ENCODE results near the gene LRRN2.

The LRRN2 gene

DNA sequence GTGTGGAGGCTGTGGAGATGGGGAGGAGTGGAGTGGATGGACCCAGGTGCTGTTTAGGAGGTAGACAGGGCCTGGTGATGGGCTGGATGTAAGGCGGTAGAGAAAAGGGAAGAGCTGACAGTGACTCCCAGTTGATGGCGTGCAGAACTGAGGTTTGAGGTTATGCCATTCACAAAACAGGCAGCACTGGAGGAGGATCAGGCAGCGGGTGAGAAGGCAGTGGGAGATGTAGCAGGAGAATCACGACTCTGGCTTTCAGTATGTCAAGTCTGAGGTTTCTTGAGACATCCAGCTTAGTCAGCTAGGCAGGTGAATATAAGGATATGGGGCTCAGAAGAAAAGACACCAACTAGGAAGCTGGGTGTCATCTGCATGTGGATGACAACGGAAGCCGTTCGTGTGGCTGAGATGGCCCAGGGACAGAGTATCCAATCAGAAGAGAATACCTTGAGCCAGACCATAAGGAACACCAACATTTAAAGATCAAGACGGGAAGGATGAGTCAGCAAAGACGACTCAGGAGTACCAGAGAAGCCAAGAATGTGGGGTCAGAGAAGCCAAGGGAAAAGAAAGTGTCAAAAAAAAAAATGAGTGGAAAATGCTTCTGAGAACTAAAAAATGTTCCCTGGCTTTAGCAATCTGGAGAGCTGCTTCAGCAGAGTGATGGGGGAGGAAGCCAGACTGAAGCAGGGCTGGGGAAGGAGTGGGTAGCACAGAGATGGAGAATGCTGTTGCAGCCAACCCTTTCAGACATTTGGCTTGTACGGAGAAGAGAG is 15.2 kb downstream of the LRRN2 start:
- H3K27me3 ChIP-seq (ENCODE audit: insufficient read depth, low read depth, severe bottlenecking) = no peaks in the 10 kb centered on the region
- TF ChIP-seq, protein P1, sequence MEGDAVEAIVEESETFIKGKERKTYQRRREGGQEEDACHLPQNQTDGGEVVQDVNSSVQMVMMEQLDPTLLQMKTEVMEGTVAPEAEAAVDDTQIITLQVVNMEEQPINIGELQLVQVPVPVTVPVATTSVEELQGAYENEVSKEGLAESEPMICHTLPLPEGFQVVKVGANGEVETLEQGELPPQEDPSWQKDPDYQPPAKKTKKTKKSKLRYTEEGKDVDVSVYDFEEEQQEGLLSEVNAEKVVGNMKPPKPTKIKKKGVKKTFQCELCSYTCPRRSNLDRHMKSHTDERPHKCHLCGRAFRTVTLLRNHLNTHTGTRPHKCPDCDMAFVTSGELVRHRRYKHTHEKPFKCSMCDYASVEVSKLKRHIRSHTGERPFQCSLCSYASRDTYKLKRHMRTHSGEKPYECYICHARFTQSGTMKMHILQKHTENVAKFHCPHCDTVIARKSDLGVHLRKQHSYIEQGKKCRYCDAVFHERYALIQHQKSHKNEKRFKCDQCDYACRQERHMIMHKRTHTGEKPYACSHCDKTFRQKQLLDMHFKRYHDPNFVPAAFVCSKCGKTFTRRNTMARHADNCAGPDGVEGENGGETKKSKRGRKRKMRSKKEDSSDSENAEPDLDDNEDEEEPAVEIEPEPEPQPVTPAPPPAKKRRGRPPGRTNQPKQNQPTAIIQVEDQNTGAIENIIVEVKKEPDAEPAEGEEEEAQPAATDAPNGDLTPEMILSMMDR (IDR thresholded peaks at IDR 0.05; ENCODE audit: low read depth, low read length) = no peak
- no peak for DNase-seq
- H3K4me3 ChIP-seq (ENCODE audit: low read depth, low read length) = no peak overlapping the region
- no peaks in the 10 kb centered on the region for H3K9me3 ChIP-seq (ENCODE audit: severe bottlenecking)
- H3K27ac ChIP-seq = no peak overlapping the region
- peaks cover 22% of the 10 kb centered on the region for H3K36me3 ChIP-seq

DNA sequence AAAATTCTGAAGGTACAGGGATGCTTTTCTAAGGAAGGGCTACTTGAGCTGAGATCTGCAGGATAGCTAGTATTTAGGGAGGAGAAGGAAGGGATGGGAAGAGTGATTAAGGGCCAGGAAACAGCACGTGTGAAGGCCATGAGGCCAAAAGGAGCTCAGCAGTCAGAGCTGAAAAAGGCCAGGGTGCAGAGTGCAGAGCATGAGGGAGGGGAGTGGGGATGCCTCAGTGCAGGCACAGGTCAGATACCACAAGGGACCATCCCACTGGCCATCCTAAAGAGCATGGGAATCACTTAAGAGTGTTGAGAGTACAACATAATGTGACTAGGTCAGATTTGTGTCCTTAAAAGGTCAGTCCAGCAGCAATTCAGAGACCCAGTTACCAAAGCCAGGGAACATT is 16.0 kb downstream of the LRRN2 start:
- Histone ChIP-seq H3K9me3 (ENCODE audit: severe bottlenecking) (no peaks in the 10 kb centered on the region), H3K36me3 (peaks cover 14% of the 10 kb centered on the region), H3K27me3 (ENCODE audit: insufficient read depth, low read depth, severe bottlenecking) (no peaks in the 10 kb centered on the region), H3K27ac (no peak overlapping the region), H3K4me3 (ENCODE audit: low read depth, low read length) (no peak overlapping the region)
- TF ChIP-seq, protein P1 (IDR thresholded peaks at IDR 0.05; ENCODE audit: low read depth, low read length) = no peak
- no peak for DNase-seq

DNA sequence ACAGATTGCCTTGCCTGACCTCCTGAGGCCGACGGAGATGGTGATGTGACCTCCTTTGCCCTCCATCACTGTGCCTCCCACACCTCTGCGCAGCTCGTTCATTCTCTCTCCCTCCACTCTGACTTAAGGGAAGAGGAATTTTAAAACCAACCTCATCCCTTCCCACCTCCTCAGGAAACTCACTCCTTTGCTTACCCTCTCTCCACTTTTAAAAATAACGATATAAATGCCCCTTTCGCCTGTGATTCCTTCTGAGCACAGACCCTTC is 21.2 kb downstream of the LRRN2 start:
- DNase-seq = no peak
- H3K9me3 ChIP-seq (ENCODE audit: severe bottlenecking) = no peaks in the 10 kb centered on the region
- H3K27me3 ChIP-seq (ENCODE audit: insufficient read depth, low read depth, severe bottlenecking) = no peaks in the 10 kb centered on the region
- H3K36me3 ChIP-seq = peaks cover 23% of the 10 kb centered on the region
- TF ChIP-seq, protein P1 (IDR thresholded peaks at IDR 0.05; ENCODE audit: low read depth, low read length) = no peak
- no peak overlapping the region for H3K4me3 ChIP-seq (ENCODE audit: low read depth, low read length)
- no peak overlapping the region; the same call in 1 of the 2 replicates for H3K27ac ChIP-seq

DNA sequence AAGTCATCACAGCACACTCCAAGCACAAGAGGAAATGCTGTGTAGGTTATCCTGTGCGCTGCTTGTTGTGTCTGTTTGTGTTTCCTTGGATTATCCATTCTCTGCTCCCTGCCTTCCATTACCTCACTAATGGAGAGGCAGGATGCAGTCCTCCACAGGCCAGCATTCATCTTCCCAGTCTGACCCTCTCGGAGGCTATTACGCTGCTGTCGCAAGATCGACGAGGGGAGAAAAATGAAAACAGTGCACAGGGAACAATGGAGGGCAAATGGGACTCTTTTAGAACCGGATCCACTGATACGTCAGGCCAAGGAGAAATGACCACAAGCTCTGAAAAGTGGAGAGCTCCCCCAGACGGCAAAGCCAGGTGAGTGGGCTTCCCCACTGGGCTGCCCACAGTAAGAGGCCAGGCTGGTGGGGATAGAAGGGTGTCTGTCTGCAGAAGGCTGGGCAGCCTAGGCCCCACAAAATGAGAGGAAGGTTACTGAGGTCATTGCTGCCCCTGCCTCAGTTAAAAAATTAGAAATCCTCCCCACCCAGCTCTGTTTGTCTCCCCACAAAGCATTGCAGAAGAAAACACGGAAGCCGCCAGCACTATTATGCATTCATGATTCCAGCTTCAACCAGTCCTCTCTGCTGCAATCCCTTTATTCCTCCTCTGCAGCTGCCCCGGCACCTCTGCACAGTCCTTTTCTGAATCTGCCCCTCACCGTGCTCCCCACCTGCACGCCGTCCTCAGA is 21.7 kb downstream of the LRRN2 start:
- Histone ChIP-seq H3K27ac (no peak overlapping the region), H3K4me3 (ENCODE audit: low read depth, low read length) (no peak overlapping the region), H3K27me3 (ENCODE audit: insufficient read depth, low read depth, severe bottlenecking) (no peaks in the 10 kb centered on the region), H3K36me3 (peaks cover 25% of the 10 kb centered on the region), H3K9me3 (ENCODE audit: severe bottlenecking) (no peaks in the 10 kb centered on the region)
- DNase-seq = no peak
- TF ChIP-seq, protein P1 (IDR thresholded peaks at IDR 0.05; ENCODE audit: low read depth, low read length) = no peak

DNA sequence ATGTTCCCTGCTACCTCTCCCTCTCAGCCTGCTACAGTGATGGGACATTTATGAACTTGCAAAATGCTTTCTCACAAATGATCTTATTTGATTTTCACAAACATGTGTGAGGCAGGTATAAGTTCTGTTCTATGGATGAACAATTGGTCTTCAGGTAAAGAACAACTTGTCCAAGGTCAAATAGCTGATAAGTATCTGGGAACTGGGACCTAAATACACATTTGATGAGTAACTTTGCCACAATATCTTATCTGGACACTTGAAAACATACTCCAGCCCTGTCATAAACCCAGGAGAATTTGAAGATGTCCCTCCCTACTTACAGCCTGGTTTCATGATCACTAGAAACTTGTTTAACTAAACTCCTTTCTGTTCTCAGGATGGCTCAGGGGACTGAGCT is 23.0 kb downstream of the LRRN2 start:
- no peak overlapping the region for H3K27ac ChIP-seq
- TF ChIP-seq, protein P1 (IDR thresholded peaks at IDR 0.05; ENCODE audit: low read depth, low read length) = no peak
- DNase-seq = no peak
- no peaks in the 10 kb centered on the region for H3K27me3 ChIP-seq (ENCODE audit: insufficient read depth, low read depth, severe bottlenecking)
- H3K9me3 ChIP-seq (ENCODE audit: severe bottlenecking) = no peaks in the 10 kb centered on the region
- H3K4me3 ChIP-seq (ENCODE audit: low read depth, low read length) = no peak overlapping the region
- peaks cover 17% of the 10 kb centered on the region for H3K36me3 ChIP-seq
